Right forelimb (tissue), 1 donor: Measurements from ENCODE around the gene SDC1.
"Not testable (repeated sequence)": the region's sequence is repeated elsewhere in the genome, so short reads cannot be mapped to it uniquely, and the experiment has no call there.

ENCODE experiments used
- DNase-seq: peaks from one replicate; pipeline ENCODE4 v3.0.0-alpha.2; 2018

The SDC1 gene

GRCh38 chr2:20196657-20197161, 28.2 kb downstream of the SDC1 start:
- DNase-seq: peak; percentile 59

DNA sequence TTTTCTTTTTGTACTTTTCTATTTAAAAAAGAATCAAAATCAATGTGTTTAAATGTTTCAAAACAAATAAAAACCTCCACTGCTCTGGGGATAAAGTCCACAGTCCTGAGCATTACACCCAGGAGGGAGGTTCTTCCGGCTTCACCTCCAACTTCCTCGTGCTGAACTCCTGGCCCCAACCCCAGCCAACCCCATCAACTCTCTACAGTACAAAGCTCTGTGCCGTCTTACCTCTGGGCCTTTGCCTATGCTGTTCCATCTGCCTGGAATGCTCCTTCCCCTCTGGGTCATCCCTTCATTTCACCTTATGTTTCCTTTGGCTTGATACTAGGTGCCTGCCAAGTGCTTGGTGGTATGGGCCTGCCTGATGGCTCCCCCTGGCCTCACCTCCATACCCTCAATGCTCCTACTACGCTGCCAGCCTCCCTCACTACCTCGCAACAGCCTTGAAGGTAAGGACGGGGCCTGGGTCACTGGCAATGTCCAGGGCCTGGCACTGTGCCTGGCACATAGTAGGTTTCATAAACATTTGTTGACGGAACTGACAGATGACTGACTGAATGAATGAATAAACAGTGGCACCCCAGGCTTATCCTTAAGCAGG, 28.8 kb downstream of the SDC1 start:
- no peak for DNase-seq

- DNase-seq: no peak
These were observed 29.4 kb downstream of the SDC1 start for GRCh38 chr2:20195431-20196033.

DNA sequence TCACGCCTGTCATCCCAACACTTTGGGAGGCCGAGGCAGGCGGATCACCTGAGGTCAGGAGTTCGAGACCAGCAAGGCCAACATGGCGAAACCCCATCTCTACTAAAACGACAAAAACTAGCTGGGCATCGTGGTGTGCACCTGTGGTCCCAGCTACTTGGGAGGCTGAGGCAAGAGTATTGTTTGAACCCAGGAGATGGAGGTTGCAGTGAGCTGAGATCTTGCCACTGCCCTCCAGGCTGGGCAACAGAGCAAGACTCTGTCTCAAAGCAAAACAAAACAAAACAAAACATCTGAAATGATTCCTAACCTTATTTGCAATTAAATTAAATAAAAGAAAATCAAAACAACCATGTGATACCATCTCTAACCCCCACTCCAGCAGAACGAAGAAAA, 29.9 kb downstream of the SDC1 start:
- DNase-seq: not testable (repeated sequence)

DNA sequence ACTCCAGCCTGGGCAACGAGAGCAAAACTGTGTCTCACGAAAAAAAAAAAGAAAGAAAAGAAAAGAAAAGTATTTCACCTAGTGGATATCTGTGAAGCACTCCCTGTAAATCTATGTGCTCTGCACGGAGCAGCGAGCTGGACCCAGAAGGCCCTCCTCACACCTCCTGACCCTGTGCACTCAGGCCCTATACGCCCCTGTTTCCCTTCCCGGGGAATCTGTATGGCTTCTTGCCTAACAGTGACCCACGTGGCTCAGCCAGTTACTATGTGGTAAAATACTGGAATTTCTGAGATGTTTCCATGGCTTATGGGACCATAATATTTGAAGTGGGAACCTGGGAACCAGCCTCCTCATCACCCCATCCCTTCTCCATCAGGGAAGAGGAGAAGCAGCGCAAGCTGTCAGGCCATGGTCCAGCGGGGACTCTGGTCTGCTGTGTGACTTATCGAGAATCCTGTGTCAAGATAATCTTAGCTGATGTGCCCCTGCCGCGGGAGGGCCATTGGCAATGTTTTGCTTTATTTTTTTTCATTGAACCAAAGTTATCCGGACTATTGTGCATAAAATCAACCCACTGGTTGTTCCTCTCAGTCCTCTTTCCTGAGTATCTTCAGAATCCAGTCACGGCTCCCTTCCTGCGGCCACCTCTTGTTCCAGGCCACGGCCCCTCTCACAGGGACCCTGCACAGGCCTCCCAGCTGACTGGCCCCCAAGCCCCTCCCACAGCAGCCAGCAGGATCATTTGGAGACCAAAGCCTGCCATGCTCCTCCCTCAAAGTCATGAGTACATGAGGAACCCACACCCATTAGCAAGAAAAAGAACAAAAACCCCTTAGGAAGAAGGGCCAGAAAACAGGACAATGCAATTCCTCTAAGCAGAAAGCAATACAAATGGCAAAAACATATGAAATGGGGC, 30.6 kb downstream of the SDC1 start:
- DNase-seq: no peak

DNA sequence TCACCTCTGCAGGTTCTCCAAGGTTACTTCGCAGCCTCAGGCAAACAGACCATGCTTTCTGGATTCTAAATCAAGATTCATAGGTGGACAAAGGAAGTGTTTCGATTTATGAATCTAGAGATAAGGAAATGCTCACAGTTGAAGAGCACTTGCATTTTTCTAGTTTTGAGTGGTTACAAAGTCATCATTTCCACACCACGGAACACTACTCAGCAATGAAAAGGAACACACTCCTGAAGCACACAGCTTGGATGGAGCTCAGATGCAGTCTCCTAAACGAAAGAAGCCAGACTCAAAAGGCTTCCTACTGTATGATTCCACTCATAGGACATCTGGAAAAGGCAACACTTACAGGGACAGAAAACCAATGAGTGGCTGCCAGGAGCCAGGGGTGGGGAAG, 31.7 kb downstream of the SDC1 start:
- no peak for DNase-seq

DNA sequence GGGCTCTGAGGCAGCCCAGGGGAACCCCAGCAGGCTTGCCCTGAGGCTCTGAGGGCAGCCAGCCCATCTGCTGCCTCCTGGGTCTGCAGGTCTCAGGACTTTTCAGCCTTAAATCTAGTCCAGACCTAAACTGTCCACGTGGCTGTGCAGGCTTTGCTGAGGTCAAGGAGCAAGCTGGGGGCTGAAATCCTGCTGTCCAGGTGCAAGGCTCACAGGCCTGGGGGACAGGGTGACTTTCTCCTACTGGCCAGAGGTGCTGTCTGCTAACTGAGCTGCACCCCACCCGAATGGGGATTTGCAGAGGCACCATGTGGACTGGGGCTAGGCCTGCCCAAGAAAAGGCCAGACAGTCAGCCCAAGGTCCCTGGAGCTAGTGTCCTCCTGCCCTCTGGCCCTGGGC, 32.1 kb downstream of the SDC1 start:
- DNase-seq: no peak

GRCh38 chr2:20191714-20192569, 33.0 kb downstream of the SDC1 start:
- no peak for DNase-seq

- no peak for DNase-seq
These were observed 33.8 kb downstream of the SDC1 start for GRCh38 chr2:20190876-20191713.

- no peak for DNase-seq
These were observed 34.8 kb downstream of the SDC1 start for GRCh38 chr2:20190170-20190569.

DNA sequence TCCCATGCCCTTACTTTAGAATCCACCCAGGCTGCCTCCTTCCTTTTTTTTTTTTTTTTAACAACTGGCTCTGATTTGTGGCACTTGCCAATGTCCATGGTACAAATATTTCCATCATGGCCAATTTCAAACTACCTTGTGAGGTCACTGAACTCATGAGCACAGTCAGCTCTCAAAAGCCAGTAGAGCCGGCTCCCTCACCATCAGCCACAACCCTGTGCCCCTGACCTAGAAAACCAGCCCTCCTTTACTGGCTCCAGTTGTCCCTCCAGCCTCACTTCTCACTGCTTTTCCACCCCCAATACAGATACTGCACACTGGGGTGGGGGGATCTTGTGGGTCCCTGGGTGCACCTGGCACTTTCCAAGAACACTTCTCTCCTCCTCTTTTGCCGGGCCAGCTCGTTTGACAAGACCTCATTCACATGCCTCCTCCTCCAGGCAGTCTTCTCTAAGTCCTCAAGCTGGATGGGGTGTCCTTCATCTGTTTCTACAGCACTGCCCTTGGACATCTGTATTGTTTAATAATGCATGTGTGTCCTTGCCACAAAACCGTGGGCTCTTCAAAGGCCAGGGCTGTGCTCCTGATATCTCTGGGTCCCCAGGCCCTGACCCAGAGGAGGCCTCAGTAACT, 35.5 kb downstream of the SDC1 start:
- no peak for DNase-seq

- DNase-seq: no peak
These were observed 36.1 kb downstream of the SDC1 start for GRCh38 chr2:20188851-20189250.

GRCh38 chr2:20188201-20188600, 36.7 kb downstream of the SDC1 start:
- DNase-seq: no peak

- DNase-seq: no peak
These were observed 37.6 kb downstream of the SDC1 start for GRCh38 chr2:20187331-20187730.

- DNase-seq: no peak
These were observed 38.1 kb downstream of the SDC1 start for GRCh38 chr2:20186855-20187187.

DNA sequence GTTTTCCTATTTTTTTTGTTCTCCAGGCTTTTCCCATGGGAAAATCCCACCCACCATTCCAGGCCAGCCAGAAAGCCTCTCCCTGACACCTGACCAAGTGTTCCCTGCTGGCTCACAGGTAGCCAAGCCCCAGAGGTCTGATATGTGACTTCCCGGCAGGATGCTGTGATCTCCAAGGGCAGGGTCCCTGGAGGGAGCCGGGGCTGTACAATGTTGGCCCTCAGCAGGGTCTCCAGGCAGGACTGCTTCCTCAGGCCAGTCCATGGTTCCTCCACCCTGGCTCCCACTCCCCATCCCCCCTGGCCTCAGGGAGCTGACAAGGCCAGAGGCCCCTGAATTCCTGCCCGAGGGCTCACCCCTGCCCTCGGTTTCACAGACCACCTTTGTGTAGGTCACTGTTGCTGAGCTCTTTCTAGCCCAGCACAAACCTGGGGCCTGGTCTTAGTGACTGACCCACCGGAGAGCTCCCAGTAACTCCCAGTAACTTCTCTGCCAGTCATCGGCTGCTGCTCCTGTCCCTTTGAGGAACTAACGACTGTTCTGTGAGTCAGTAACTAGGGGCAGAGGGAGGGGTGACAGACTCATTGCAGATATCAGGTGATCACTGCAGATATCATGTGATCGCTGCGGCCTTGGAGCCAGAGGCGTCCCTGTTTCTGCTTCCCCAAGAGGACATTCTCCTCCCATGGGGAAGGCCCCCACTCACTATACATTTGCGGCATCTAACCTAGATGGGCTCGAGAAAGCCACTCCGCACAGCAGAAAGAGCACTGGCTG, 38.7 kb downstream of the SDC1 start:
- no peak for DNase-seq

- DNase-seq: no peak
These were observed 39.5 kb downstream of the SDC1 start for GRCh38 chr2:20185176-20186022.

- DNase-seq: no peak
These were observed 40.6 kb downstream of the SDC1 start for GRCh38 chr2:20184067-20184938.

DNA sequence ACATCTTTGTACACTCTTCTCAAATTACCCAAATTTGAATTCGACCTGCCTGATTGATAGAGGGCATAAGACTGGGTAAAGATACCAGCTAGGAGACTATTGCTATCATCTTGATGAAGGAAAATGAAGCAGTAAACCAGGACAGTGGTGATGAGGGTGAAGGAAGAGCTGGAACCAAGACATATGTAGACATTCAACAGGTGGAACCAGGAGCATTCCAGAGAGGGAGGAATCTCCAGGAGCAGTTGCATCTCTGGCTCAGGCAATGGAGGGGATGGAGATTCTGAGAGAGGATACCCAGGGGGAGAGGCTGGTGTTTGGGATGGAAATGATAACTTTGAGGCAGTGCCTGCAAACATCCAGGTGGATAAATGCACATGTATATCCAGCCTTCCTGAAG, 41.6 kb downstream of the SDC1 start:
- DNase-seq: no peak
